ENCODE data around the gene NPIPB2.

NPIPB2 gene

DNA sequence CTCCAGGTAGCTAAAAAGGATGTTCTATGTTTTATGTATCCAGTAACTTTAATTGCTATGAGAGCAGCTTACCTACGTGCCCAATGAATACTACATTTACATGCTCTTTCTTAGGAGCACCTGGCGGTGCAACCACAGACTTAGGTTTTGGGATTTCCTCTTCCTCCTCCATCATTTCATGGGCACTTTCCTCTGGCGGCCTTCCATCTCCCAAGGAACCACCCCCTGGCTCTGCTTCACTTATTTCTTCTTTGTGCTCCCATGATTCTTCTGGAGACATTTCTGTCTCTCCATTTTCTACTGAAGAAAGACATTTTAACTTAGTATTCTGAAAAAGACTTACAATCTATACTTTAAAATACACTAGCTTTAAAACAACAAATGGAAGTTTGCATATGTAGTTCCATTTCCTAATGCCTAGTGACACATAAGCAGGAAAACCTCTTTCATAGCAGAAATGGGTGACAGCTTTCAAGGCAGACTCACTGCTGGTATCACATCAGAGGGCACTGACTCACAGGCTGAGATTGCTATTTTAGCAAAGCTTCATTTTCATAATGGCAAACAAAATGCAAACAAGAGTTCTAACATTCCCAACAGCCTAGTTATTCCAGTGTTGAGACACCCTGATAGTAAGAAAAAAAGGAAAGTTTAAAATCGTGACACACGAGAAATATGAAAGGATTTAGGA lies 45.2 kb downstream of the NPIPB2 start:
- H3K9me3 ChIP-seq (ENCODE audit: insufficient read depth, low read length), result no peaks in the 10 kb centered on the region
- H3K4me3 ChIP-seq (ENCODE audit: low read length), result no peak overlapping the region
- no peak overlapping the region for H3K27ac ChIP-seq (ENCODE audit: low read length)
- no peaks in the 10 kb centered on the region for H3K27me3 ChIP-seq (ENCODE audit: low read depth, low read length)
- H3K36me3 ChIP-seq (replicated peaks; ENCODE audit: low read depth, low read length), result peaks cover 21% of the 10 kb centered on the region
- H3K9ac ChIP-seq (ENCODE audit: low read length), result no peak overlapping the region
- no peak overlapping the region for H2AFZ ChIP-seq (ENCODE audit: low read depth, low read length)
- peaks cover 62% of the 10 kb centered on the region for H3K79me2 ChIP-seq (ENCODE audit: low read length)
- TF ChIP-seq EZH2phosphoT487 (IDR thresholded peaks at IDR 0.05; ENCODE audit: low read depth) (no peak), CTCF (IDR thresholded peaks at IDR 0.05; ENCODE audit: low read depth, low read length) (no peak)
- H3K4me1 ChIP-seq (ENCODE audit: low read length), result no peaks in the 10 kb centered on the region
- H3K4me2 ChIP-seq (ENCODE audit: low read length), result no peak overlapping the region
- peaks cover 32% of the 10 kb centered on the region for H4K20me1 ChIP-seq (ENCODE audit: insufficient read depth, low read length)

DNA sequence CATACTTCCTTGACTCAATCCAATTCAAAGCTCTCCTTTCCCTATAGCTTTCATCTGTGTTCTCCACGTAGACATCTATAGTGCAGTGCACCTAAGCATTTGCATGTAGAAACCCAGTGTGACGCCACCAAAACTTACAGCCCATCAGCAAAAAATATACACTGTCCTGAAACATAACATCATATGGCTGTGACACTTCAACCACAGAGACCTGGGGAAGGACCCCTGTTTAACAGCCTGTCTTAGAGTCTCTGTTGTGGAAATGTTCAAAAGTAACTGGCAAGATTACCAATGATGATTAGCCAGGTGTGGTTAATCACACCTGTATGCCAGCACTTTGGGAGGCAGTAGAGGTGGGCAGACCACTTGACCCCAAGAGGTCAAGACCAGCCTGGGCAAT lies 48.3 kb downstream of the NPIPB2 start:
- H3K4me2 ChIP-seq (ENCODE audit: low read length), result no peak overlapping the region
- H3K27ac ChIP-seq (ENCODE audit: low read length), result no peak overlapping the region
- H3K9ac ChIP-seq (ENCODE audit: low read length), result no peak overlapping the region
- H2AFZ ChIP-seq (ENCODE audit: low read depth, low read length), result no peak overlapping the region
- no peaks in the 10 kb centered on the region for H3K9me3 ChIP-seq (ENCODE audit: insufficient read depth, low read length)
- peaks cover 30% of the 10 kb centered on the region for H3K36me3 ChIP-seq (replicated peaks; ENCODE audit: low read depth, low read length)
- H4K20me1 ChIP-seq (ENCODE audit: insufficient read depth, low read length), result peaks cover 6% of the 10 kb centered on the region
- TF ChIP-seq CTCF (IDR thresholded peaks at IDR 0.05; ENCODE audit: low read depth, low read length), result no peak
- TF ChIP-seq EZH2phosphoT487 (IDR thresholded peaks at IDR 0.05; ENCODE audit: low read depth), result no peak
- no peaks in the 10 kb centered on the region for H3K27me3 ChIP-seq (ENCODE audit: low read depth, low read length)
- peaks cover 31% of the 10 kb centered on the region for H3K79me2 ChIP-seq (ENCODE audit: low read length)
- no peak overlapping the region for H3K4me3 ChIP-seq (ENCODE audit: low read length)
- no peaks in the 10 kb centered on the region for H3K4me1 ChIP-seq (ENCODE audit: low read length)

GRCh38 chr16:11892761-11893160 lies 49.1 kb downstream of the NPIPB2 start:
- no peaks in the 10 kb centered on the region for H3K9me3 ChIP-seq (ENCODE audit: insufficient read depth, low read length)
- no peak overlapping the region for H3K4me2 ChIP-seq (ENCODE audit: low read length)
- TF ChIP-seq CTCF (IDR thresholded peaks at IDR 0.05; ENCODE audit: low read depth, low read length), result no peak
- TF ChIP-seq EZH2phosphoT487 (IDR thresholded peaks at IDR 0.05; ENCODE audit: low read depth), result no peak
- peaks cover 1% of the 10 kb centered on the region; the same call in 1 of the 2 replicates for H4K20me1 ChIP-seq (ENCODE audit: insufficient read depth, low read length)
- H3K27ac ChIP-seq (ENCODE audit: low read length), result no peak overlapping the region
- H3K4me1 ChIP-seq (ENCODE audit: low read length), result no peaks in the 10 kb centered on the region
- H3K4me3 ChIP-seq (ENCODE audit: low read length), result no peak overlapping the region
- peaks cover 23% of the 10 kb centered on the region for H3K79me2 ChIP-seq (ENCODE audit: low read length)
- H3K9ac ChIP-seq (ENCODE audit: low read length), result no peak overlapping the region
- H3K36me3 ChIP-seq (replicated peaks; ENCODE audit: low read depth, low read length), result peaks cover 28% of the 10 kb centered on the region
- no peak overlapping the region for H2AFZ ChIP-seq (ENCODE audit: low read depth, low read length)
- H3K27me3 ChIP-seq (ENCODE audit: low read depth, low read length), result no peaks in the 10 kb centered on the region

GRCh38 chr16:11890231-11890965 lies 51.4 kb downstream of the NPIPB2 start:
- H2AFZ ChIP-seq (ENCODE audit: low read depth, low read length), result no peak overlapping the region
- TF ChIP-seq CTCF (IDR thresholded peaks at IDR 0.05; ENCODE audit: low read depth, low read length) (no peak), EZH2phosphoT487 (IDR thresholded peaks at IDR 0.05; ENCODE audit: low read depth) (no peak)
- no peak overlapping the region for H3K4me3 ChIP-seq (ENCODE audit: low read length)
- no peak overlapping the region for H3K27ac ChIP-seq (ENCODE audit: low read length)
- no peak overlapping the region for H3K4me2 ChIP-seq (ENCODE audit: low read length)
- peaks cover 45% of the 10 kb centered on the region for H3K36me3 ChIP-seq (replicated peaks; ENCODE audit: low read depth, low read length)
- H3K27me3 ChIP-seq (ENCODE audit: low read depth, low read length), result no peaks in the 10 kb centered on the region
- no peaks in the 10 kb centered on the region for H3K9me3 ChIP-seq (ENCODE audit: insufficient read depth, low read length)
- H4K20me1 ChIP-seq (ENCODE audit: insufficient read depth, low read length), result no peaks in the 10 kb centered on the region
- no peak overlapping the region for H3K9ac ChIP-seq (ENCODE audit: low read length)
- no peaks in the 10 kb centered on the region for H3K4me1 ChIP-seq (ENCODE audit: low read length)
- peaks cover 7% of the 10 kb centered on the region for H3K79me2 ChIP-seq (ENCODE audit: low read length)

Measured in OCI-LY3 (cell line).